ENCODE data around the gene LASP1.

- TF ChIP-seq POLR2AphosphoS5 (IDR thresholded peaks at IDR 0.05; ENCODE audit: low read depth) = no peak
- TF ChIP-seq SPI1 (IDR thresholded peaks at IDR 0.05; ENCODE audit: borderline replicate concordance, low read depth) = no peak
- TF ChIP-seq CTCF (IDR thresholded peaks at IDR 0.05; ENCODE audit: insufficient read depth, low read length) = no peak
Measured at GRCh38 chr17:38907930-38908675, 38.2 kb downstream of the LASP1 start.
